Lower leg skin (tissue), 3 donors: ENCODE results near the gene FOXF1.

Source experiments
- POLR2A ChIP-seq, 2 donors: fragments of 450-650 bp; IDR thresholded peaks; one replicate each; pipeline ENCODE4 v1.6.1; 2016 to 2017; ENCODE audit warnings: antibody characterized with exemption in 2 of 2, mild to moderate bottlenecking in 1 of 2, moderate library complexity in 1 of 2
- TF ChIP-seq, protein P1 (sequence below), 3 donors: fragments of 450-650 bp; IDR thresholded peaks; one replicate each; pipeline ENCODE4 v1.5.1; 2016; ENCODE audit warnings: antibody characterized with exemption in 3 of 3, mild to moderate bottlenecking in 3 of 3, moderate library complexity in 2 of 3

DNA sequence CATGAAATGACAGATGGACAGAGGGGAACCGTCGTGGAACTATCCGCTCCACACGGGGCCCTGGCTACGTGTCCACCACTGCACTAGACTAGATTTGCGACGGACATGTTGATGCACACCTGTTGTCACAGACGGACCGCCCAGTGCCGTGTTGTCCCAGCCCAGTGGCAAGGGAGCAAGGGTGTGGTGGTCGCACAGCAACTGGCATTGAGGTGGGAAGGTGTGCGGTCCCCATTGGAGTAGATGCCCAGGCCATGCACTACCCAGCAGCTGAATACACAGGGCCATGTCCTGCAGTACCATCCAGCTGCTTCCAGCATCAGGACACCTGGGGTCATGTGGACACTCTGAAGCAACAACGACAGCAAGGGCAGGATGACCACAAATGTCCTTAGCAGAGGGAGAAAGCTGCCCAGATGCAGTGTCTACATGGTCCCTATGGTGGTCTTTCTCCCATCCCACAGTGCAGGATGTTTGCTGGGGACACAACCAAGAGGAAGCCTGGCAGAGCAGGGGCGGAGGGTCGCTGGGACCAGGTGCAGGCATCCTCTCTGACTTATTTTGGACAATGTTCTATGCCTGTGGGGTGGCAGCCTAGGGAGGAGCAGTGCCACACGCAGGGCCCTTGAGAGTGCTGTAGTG lies 8.8 kb downstream of the FOXF1 start:
- TF ChIP-seq, protein P1, sequence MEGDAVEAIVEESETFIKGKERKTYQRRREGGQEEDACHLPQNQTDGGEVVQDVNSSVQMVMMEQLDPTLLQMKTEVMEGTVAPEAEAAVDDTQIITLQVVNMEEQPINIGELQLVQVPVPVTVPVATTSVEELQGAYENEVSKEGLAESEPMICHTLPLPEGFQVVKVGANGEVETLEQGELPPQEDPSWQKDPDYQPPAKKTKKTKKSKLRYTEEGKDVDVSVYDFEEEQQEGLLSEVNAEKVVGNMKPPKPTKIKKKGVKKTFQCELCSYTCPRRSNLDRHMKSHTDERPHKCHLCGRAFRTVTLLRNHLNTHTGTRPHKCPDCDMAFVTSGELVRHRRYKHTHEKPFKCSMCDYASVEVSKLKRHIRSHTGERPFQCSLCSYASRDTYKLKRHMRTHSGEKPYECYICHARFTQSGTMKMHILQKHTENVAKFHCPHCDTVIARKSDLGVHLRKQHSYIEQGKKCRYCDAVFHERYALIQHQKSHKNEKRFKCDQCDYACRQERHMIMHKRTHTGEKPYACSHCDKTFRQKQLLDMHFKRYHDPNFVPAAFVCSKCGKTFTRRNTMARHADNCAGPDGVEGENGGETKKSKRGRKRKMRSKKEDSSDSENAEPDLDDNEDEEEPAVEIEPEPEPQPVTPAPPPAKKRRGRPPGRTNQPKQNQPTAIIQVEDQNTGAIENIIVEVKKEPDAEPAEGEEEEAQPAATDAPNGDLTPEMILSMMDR (IDR thresholded peaks at IDR 0.05) = no peak
- no peak for TF ChIP-seq POLR2A (IDR thresholded peaks at IDR 0.05)
